ENCODE measurements around the gene WNT5B. TPM values are rescaled to one million over a fixed set of nuclear protein-coding genes. Genes with fewer than 3 reads are reported as not detected.

WNT5B gene
- total and polyA plus RNA-seq, 2 donors (not counting 3 experiments of a cell fraction or from before 2014, with no cell fraction given) = not detected

DNA sequence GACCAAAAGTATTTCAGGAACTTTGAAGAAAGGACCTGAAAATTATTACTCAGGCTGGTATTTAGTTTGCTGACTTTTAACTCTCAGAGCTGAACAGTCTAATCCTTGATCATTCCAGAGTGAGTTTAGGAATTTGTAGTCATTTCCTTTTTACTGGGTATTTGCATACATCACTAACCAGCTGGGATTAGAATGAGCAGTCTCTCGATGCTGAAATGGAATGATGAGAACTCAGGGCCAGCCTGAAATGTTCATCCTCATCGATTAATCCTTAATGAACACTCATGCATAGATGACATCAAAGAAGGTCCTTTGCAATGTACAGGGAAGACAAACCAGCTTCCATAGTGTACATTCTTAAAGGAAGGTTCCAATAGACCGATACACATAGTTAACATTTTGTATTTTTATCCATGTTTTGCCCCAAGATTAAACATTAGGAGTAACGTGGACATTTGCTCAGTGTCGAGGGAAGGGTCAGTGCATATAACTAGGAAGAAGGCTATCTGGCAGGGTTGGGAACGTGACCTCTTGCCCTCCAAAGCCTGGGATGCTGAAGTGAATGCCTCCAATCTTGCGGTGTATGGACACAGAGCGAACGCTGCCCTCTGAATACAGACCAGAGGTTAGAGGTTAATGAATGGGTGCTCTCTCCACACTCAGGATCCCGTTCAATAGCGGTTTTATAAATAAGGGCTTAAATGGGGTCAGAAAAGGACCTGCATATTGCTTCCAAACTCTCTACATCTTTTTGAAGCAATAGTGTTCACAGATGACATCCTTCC lies 49.2 kb upstream of the WNT5B start:
- H3K36me3 ChIP-seq (ENCODE audit: control insufficient read depth in 2 of 2, extremely low read depth in 1 of 2, insufficient read depth in 2 of 2, low read length in 2 of 2) = no peaks in the 10 kb centered on the region
- dilution Hi-C loops (cut with MboI; ENCODE audit: extremely low pct_ligation_motif_present, low sequenced_read_pairs) (no loop called here), intact Hi-C loops (cut with micrococcal nuclease) (loop anchor here (5.0 to 10.0 kb wide), 2 partner anchors 363 to 825 kb away; partner anchors contain the start of gene WNK1)
- BruUV-seq (replicated peaks) = no TSS peak
- ChIA-PET CTCF (interaction anchor here (1.1 to 12.7 kb wide), 2 partner anchors 462 to 487 kb away, joined by 3 to 469 read pairs; no protein-coding TSS in a partner anchor), POLR2A (interaction anchor here (0.7 kb wide), 1 partner anchor 107 kb away, joined by 3 read pairs; no protein-coding TSS in a partner anchor)
- FAIRE-seq (no peak), DNase-seq (ENCODE audit: low read depth, low spot score) (no peak)
- H3K79me2 ChIP-seq (ENCODE audit: control insufficient read depth, insufficient read depth, low read length) = no peaks in the 10 kb centered on the region
- no peaks in the 10 kb centered on the region for H3K9me1 ChIP-seq (replicated peaks; ENCODE audit: control insufficient read depth, extremely low read depth, insufficient read depth, low read length)
- no peak overlapping the region for H3K27ac ChIP-seq (ENCODE audit: insufficient read depth, low read depth, low read length)
- no peak overlapping the region for H3K4me3 ChIP-seq (replicated peaks in 1 of 3; ENCODE audit: insufficient read depth in 1 of 3, low read depth in 1 of 3, low read length in 3 of 3)
- TF ChIP-seq, protein P1, sequence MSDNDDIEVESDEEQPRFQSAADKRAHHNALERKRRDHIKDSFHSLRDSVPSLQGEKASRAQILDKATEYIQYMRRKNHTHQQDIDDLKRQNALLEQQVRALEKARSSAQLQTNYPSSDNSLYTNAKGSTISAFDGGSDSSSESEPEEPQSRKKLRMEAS (IDR thresholded peaks at IDR 0.05; ENCODE audit: insufficient read depth, insufficient read length) = no peak
- TF ChIP-seq POLR2AphosphoS5 (IDR thresholded peaks at IDR 0.05; ENCODE audit: insufficient read depth, low read depth, low read length) = no peak
- TF ChIP-seq, protein P2, sequence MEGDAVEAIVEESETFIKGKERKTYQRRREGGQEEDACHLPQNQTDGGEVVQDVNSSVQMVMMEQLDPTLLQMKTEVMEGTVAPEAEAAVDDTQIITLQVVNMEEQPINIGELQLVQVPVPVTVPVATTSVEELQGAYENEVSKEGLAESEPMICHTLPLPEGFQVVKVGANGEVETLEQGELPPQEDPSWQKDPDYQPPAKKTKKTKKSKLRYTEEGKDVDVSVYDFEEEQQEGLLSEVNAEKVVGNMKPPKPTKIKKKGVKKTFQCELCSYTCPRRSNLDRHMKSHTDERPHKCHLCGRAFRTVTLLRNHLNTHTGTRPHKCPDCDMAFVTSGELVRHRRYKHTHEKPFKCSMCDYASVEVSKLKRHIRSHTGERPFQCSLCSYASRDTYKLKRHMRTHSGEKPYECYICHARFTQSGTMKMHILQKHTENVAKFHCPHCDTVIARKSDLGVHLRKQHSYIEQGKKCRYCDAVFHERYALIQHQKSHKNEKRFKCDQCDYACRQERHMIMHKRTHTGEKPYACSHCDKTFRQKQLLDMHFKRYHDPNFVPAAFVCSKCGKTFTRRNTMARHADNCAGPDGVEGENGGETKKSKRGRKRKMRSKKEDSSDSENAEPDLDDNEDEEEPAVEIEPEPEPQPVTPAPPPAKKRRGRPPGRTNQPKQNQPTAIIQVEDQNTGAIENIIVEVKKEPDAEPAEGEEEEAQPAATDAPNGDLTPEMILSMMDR (IDR thresholded peaks at IDR 0.05; ENCODE audit: extremely low read depth in 1 of 2, insufficient read depth in 1 of 2, low read depth in 1 of 2, low read length in 2 of 2) = no peak
- TF ChIP-seq GATA2 (IDR thresholded peaks at IDR 0.05; ENCODE audit: insufficient read depth, insufficient read length, low read depth, low read length) = no peak
- TF ChIP-seq FOS (IDR thresholded peaks at IDR 0.05; ENCODE audit: borderline replicate concordance, insufficient read depth, low read length) = no peak
- no peak for TF ChIP-seq JUN (IDR thresholded peaks at IDR 0.05; ENCODE audit: borderline replicate concordance, insufficient read depth, insufficient read length, low read depth)
- no peak for TF ChIP-seq EZH2 (IDR thresholded peaks at IDR 0.05; ENCODE audit: borderline replicate concordance, low read depth, low read length, severe bottlenecking)
- TF ChIP-seq POLR2A (IDR thresholded peaks at IDR 0.05; ENCODE audit: low read depth, low read length) = no peak
- TF ChIP-seq MYC (IDR thresholded peaks at IDR 0.05; ENCODE audit: low read depth, low read length) = no peak
- no peaks in the 10 kb centered on the region for H4K20me1 ChIP-seq (replicated peaks; ENCODE audit: control insufficient read depth, extremely low read depth, insufficient read depth, low read length)
- peaks cover 2 to 4% of the 10 kb centered on the region in 2 experiments for H3K27me3 ChIP-seq (ENCODE audit: control insufficient read depth in 2 of 2, insufficient read depth in 2 of 2, low read length in 2 of 2)
- no peaks in the 10 kb centered on the region for H3K9me3 ChIP-seq (replicated peaks; ENCODE audit: control insufficient read depth, insufficient read depth, low read length)
- H2AFZ ChIP-seq (ENCODE audit: low read depth, low read length) = no peak overlapping the region
- H3K4me1 ChIP-seq (ENCODE audit: control insufficient read depth, extremely low read depth, insufficient read depth, low read length) = peaks cover 6% of the 10 kb centered on the region
- H3K4me2 ChIP-seq (ENCODE audit: insufficient read depth, low read length) = no peak overlapping the region
- H3K9ac ChIP-seq (replicated peaks; ENCODE audit: extremely low read depth, insufficient read depth, low read length) = no peak overlapping the region
